ENCODE measurements around the gene GARRE1. TPM values are rescaled to one million over a fixed set of nuclear protein-coding genes. Genes with fewer than 3 reads are reported as not detected.

Gene GARRE1
- total RNA-seq, 1 donor from 2014 or later = 15.3 TPM

DNA sequence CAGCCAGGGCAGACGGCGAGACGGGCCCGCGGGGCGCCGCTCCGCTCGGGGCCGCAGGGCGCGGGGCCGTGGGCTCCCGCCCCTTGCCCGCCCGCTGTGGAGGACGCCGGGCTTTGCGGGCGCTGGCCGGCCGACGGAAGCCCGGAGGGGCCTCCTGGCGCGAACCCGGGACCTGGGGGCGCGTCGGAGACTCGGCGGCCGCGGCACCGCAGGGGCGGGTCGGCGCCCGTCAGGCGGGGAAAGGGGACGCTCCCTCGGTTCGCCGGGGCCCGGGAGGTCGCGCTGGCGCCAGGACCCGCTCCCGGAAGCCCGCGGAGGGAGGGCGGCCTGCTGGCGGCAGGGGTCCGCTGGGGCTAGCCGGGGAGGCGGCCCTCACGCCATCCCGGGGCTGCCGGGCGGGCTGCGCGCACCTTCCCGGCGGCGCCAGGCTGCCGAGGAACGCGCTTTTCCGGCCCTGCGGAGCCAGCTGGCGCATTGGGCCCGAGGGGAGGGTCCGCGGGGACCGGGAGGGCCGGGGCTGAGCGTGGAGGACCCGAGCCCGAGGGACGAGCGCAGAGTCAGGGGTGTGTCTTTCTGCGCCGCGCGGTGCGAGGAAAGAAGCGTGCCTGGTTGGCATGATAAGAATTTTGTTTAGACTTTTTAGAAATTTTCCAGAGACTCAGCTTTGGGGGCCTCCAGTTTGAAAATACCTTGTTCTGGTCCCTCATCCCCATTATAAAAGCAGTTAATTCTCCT, 511 bp downstream of the GARRE1 start:
- ATAC-seq (ENCODE audit: poor library complexity) (peak; percentile 61), DNase-seq (peak; percentile 61)
- intact Hi-C loops (cut with DNase I) = no loop called here

DNA sequence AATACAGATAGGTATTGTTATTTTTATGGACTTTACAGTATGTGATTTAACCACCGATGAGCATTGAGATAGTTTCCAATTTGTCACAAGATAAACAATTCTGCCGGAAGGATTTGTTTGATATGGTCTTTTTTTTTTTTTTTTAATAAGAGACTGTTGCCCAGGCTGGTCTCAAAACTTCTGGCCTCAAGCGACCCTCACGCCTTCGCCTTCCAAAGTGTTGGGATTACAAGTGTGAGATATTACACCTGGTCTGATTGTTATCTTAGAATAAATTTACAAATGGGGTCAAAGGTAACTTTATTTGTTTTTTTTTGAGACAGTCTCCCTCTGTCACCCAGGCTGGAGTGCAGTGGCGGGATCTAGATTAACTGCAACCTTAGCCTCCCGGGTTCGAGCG, 1.2 kb downstream of the GARRE1 start:
- no peak for ATAC-seq (ENCODE audit: poor library complexity)
- no peak for DNase-seq
- intact Hi-C loops (cut with DNase I) = no loop called here

DNA sequence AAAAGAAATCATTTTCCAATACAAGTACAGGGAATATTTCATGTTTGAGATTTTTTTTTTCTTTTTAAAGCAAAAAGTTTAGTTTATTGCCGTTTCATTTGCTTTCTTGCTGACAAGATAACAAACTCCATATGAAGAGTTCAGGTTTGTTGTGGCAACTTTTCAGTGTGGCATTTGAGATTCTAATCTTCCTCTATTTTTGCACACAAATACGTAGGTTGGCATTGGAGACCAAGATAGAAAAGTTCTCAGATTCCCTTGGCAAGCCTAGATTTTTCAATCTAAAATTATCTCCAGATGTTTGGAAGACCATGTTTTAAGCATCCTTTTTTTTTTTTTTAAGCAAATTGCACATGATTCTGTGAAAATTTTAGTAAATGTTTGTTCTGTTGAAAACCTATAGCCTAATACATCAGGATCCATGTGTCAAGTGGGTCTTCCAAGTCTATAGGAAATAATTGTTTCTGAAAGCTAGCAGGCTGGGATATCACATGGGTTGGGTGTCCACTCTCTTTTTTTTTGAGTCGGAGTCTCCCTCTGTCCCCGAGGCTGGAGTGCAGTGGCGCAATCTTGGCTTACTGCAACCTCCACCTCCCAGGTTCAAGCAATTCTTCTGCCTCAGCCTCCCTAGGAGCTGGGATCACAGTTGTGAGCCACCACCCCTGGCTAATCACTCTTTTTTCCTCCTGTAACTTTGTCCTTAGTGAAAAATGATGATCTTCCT, 2.6 kb downstream of the GARRE1 start:
- no peak for DNase-seq
- no peak for ATAC-seq (ENCODE audit: poor library complexity)
- intact Hi-C loops (cut with DNase I) = no loop called here

DNA sequence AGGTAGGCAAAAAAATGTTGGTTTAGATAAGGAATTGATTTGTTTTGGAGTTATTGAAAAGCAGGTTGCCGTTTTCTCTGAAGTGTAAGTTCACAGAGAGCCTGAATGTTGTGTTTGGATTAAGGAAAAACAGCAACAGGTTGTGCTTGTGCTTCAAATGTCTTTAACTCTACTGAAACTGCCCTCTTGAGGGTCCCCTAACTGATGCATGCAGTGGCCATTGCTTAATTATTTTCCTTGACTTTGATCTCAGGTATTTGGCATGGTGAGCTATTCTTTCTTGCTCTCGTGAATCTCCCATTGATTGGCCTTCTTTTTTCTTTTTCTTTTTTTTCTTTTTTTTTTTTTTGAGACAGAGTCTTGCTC, 3.2 kb downstream of the GARRE1 start:
- DNase-seq = no peak
- ATAC-seq (ENCODE audit: poor library complexity) = no peak
- intact Hi-C loops (cut with DNase I) = no loop called here

DNA sequence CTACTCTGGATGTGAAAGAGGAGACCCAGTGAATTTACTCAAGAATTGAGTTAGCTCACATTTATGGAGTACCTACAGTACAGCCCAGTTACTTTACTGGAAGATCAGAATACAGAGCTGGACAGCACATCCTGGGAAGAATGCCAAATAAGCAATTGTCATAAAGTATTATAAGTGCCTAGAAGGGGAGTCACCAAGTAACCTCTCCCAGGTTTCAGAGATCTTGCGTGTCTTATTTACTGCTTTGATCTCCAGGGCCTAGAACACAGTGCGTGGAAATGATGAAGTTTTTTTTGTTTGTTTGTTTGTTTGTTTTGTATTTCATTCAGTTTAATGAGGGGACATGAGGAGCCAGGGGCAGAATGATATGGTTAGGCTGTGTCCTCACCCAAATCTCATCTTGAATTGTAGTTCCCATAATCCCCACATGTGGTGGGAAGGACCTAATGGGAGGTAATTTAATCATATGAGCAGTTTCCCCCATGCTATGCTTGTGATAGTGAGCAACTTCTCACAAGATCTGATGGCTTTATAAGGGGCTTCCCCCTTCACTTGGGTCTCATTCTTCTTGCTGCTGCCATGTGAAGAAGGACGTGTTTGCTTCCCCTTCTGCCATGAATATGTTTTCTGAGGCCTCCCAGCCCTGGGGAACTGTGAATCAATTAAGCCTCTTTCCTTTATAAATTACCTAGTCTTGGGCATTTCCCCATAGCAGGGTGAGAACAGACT, 5.2 kb downstream of the GARRE1 start:
- ATAC-seq (ENCODE audit: poor library complexity) = no peak
- intact Hi-C loops (cut with DNase I) = no loop called here
- no peak for DNase-seq

DNA sequence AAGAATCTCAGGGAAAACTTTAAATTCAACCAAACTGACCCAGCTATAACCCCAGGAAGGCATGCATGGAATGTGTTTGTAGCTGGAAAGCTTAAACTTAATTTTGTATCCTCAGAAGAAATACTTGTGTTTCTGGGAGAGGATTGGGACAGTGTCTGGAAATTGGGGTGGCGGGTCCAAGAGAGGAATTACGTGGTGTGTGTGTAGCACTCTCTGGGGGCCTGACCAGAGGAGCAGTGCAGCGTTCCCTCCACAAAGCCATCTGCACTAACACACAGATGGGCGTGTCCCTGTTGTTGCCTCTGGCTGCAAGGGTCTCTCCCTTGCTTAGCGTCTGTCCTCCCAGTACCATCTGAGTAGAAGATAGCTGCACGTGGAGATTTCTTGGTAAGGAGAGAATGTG, 6.4 kb downstream of the GARRE1 start:
- intact Hi-C loops (cut with DNase I) = no loop called here
- DNase-seq (no peak), ATAC-seq (ENCODE audit: poor library complexity) (peak; percentile 29)

DNA sequence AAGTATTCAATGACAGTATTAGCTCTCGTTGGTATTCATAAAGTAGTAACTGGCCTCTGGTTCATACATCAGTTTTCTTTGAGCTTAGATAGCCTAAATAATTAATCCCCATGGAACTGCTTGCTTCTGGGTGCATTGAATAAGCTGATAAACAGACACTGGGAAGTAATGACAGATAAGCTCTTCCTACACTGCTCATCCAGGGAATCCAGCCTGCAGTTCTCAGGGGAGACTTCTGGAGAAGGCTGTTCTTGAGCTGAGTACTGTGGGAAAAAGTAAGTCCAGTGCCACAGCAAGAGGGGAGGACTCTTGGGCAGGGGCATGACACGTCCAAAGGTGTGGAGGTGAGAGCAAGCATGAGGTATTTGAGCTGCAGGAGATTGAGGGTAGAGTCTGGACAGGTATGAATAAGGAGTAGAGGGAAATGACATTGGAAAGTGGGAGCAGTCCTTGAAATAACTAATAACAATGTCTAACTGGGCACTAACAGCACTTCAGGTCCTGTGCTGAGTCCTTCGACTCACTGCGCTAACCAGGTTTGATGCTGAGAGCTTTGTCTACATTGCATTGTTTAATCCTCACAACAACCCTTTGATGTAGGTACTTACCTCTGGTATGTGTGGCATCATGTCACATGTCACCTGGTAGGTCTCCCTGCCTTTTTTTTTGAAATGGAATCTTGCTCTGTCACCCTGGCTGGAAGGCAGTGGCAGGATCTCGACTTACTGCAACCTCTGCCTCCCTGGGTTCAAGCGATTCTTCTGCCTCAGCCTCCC, 7.2 kb downstream of the GARRE1 start:
- no peak for DNase-seq
- ATAC-seq (ENCODE audit: poor library complexity) = no peak
- intact Hi-C loops (cut with DNase I) = no loop called here

DNA sequence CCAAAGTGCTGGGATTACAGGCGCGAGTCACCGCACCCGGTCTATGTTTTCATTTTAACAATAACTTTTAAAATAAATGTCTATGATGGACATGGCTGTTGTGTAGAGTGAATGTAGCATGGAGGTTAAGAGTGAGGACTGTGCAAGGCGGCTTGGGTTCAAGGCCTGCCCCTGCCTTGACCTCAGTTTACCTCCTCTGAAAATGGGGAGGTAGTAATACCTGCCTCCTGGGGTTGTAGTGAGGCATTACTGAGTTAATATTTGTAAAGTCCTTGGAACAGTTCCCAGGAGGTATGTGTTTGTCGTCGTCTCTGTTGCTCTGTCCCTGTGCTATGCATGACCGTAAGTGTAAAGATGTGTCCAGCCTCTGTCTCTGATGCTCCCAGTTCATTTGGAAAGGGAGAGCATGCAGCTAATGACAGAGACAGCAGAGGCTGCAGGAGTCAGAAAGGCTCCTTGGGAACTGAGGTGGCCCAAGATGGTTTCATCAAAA, 9.4 kb downstream of the GARRE1 start:
- no peak for ATAC-seq (ENCODE audit: poor library complexity)
- intact Hi-C loops (cut with DNase I) = no loop called here

DNA sequence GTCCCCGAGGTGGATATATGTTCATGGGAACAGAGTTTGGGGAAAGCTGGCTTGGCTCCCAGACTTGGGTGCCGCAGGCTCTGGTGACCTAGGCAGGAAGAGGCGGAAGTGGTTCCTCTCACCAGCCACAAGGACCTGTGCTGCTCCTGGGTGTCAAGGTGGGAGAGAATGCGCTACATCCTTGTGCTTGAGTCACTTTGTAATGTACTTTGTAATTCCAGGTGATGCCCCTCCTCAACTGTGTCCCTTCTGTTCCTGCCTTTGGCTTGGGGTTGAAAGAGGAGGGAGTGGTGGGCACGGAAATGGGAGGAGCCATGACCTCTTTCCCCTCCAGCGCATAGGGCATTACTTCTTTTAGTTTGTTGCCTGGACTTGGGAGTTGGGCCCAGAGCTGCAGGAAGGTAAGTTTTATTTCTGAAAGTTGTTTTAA, 10.9 kb downstream of the GARRE1 start:
- ATAC-seq (ENCODE audit: poor library complexity) (no peak), DNase-seq (peak; percentile 48)
- intact Hi-C loops (cut with DNase I) = no loop called here

More for the DNA sequence above, 9.4 kb downstream of the GARRE1 start:
- no peak for DNase-seq

DNA sequence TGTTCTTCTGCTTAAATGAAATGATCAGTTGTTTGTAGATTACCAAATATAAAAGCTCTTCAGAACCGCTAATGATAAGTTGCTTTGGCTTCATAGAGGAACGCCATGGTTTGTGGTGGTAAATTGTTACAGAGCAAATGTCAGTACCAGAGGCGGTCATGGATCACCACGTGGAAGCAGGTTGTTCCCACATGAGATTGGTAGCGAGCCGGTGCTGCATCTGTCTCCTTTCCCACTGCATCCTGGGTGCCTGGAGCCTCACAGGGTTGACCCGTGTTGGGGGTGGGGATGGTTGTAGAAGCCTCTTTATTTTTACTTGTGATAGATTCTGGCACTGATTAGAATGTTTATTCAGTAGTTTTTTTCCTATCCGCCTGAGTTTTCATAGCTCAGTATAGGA, 14.7 kb downstream of the GARRE1 start:
- ATAC-seq (ENCODE audit: poor library complexity) = no peak
- intact Hi-C loops (cut with DNase I) = no loop called here

DNA sequence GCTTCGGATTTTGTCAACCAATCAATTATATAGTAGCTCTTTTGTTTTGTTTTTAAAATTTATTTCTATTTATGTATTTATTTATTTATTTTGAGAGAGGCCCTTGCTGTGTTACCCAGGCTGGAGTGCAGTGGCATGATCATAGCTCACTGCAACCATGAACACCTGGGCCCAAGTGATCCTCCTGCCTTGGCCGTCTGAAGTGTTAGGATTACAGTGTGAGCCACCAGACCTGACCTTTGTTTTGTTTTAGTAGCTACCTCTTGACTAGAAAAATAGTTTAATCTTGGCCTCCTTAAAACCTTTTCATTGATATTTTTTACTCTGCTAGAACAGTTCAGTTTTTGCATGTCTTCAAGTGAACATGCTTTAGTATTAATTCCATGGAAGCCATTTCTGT, 15.1 kb downstream of the GARRE1 start:
- no peak for ATAC-seq (ENCODE audit: poor library complexity)
- intact Hi-C loops (cut with DNase I) = no loop called here
- no peak for DNase-seq

More for the DNA sequence above, 14.7 kb downstream of the GARRE1 start:
- DNase-seq = no peak

DNA sequence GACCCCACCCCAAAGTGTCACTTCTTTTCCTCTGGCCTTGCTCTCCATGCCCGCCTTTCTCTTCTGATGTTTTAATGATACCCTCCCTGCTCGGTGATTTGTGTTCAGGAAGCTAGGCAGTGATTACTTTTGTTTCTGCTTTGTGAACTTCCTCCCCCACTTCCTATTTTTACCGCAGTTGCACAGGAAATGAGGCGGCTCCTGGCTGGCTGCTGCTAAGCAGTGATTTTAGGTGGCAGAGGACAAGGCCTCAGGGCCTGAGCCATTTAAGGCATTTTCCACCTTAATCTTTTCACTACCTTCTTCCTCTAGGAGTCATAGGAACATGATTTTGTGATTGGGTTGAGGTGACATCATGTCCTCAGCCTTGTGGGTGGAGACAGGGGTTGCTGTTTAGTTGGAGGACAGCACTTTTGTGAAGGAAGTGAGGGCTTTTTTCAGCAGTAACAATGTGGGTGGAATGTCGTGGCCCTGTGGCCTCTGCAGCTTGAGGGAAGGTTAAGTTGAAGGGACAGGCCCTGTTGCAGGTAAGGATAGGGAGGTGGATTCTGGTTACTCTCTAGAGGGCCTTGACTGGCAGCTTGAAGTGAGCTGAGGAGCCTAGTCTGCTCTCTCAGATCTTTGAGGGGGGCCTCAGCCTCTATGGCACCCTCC, 15.7 kb downstream of the GARRE1 start:
- peak; percentile 70 for DNase-seq
- intact Hi-C loops (cut with DNase I) = loop anchor here (10.0 kb wide), 1 partner anchor 55 kb away; no protein-coding TSS in a partner anchor
- peak; percentile 70 for ATAC-seq (ENCODE audit: poor library complexity)

DNA sequence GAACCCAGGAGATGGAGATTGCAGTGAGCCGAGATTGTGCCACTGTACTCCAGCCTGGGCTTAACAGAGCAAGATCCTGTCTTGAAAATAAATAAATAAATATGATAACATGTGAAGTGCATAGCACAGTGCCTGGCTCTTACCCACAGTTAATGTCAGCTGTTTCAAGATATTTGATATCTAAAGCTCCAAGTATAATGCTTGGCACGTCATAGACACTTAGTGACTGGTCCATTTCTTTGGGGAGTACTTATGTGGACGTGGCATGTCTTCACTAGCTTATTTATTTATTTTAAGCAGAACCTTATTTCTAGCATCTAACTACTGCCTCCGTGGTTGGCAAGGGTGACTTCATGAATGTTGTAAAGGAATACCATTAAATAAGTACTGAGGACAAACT, 18.8 kb downstream of the GARRE1 start:
- DNase-seq = no peak
- intact Hi-C loops (cut with DNase I) = loop anchor here (10.0 kb wide), 1 partner anchor 52 kb away; no protein-coding TSS in a partner anchor
- ATAC-seq (ENCODE audit: poor library complexity) = no peak

DNA sequence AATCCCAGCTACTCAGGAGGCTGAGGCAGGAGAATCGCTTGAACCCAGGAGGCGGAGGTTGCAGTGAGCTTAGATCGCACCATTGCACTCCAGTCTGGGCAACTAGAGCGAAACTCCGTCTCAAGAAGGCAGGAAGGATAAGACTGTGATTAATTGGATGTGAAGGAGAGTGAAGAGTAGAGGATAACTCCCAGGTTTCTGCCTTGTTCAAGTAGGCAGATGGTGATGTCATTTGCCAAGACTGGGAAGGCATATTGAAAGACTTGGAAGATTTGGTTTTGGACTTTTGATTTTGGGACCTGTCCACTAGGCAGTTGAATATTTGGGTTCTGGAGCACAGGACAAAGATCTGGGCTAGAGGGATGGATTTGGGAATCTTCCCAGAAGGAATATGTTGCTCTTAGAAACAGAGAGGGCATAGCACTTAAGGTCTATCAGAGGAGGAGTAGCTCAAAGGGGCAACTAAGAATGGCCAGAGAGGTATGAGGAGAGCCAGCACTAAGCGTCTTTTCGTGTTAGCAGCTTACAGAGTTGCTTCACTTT, 20.0 kb downstream of the GARRE1 start:
- ATAC-seq (ENCODE audit: poor library complexity) (no peak), DNase-seq (no peak)
- intact Hi-C loops (cut with DNase I) = loop anchor here (10.0 kb wide), 1 partner anchor 50 kb away; no protein-coding TSS in a partner anchor

DNA sequence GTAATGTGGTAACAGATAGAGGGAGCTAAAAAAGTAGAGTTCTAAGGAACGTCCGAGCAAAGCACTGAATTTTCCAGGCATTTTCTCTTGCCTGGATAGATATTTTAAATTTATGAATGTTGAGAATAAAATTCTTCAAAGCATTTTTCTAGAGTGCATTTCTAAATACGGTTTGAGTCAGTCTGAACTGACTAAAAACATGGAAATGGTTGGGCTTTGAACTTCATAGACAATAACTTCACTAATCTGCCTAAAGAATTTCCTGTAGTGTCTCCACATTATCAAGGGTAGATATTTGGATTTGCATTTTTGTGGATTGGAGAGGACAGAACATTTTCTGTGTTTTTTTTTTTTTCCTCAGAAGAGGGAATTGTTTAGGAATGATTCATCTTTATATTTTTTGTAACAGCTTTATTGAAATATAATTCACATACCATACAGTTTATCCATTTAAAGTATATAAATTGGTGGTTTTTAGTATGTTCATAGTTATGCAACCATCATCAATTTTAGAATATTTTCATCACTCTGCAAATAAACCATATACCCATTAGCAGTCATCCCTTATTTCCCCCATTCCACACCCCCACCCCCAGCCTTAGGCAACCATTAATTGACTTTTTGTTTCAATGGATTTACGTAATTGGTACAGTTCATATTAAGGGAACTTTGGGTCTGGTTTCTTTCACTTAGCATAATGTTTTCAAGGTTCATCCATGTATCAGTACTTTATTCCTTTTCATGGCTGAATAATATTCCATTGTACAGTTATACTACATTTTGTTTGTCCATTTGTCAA, 20.7 kb downstream of the GARRE1 start:
- ATAC-seq (ENCODE audit: poor library complexity) = no peak
- intact Hi-C loops (cut with DNase I) = loop anchor here (10.0 kb wide), 1 partner anchor 50 kb away; no protein-coding TSS in a partner anchor
- DNase-seq = no peak

DNA sequence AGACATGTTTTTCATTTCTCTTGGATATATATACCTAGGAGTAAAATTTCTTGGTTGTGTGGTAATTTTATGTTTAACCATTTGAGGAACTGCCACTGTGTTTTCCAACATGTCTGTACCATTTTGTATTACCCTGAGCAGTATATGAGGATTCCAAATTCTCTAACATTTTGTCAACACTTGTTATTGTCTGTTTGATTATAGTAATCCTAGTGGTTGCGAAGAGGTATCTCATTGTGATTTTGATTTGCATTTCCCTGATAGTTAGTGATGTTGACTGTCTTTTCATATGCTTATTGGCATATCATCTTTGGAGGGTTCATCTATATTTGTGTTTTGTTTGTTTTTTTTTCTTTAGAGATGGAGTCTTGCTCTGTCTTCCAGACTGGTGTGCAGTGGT, 21.4 kb downstream of the GARRE1 start:
- intact Hi-C loops (cut with DNase I) = loop anchor here (10.0 kb wide), 1 partner anchor 49 kb away; no protein-coding TSS in a partner anchor
- no peak for ATAC-seq (ENCODE audit: poor library complexity)
- no peak for DNase-seq

DNA sequence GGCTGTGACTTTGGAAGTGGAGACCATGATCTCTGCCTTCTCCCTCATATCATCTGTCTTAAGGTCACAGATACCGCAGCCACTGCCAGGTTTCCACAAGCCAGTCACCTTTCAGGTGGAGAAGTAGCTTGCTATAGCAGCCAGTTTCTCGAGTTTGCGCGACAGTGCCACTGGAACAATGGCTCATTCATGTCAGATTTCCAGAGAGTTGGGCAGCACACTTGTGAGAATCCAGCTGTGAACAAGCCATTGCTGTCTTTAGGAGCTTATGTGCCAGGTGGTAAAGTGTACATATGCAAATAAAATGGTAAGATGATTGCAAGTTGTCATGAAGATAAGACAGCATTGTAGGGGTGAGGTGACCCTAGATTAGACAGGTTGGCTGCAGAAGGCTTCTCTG, 22.3 kb downstream of the GARRE1 start:
- no peak for DNase-seq
- intact Hi-C loops (cut with DNase I) = loop anchor here (10.0 kb wide), 1 partner anchor 48 kb away; no protein-coding TSS in a partner anchor
- ATAC-seq (ENCODE audit: poor library complexity) = no peak
